Sciatic nerve (tissue), 2 donors: ENCODE data around the gene OOSP4B. TPM values are rescaled to one million over a fixed set of nuclear protein-coding genes. Genes with fewer than 3 reads are reported as not detected.
"Not testable (repeated sequence)": the region's sequence is repeated elsewhere in the genome, so short reads cannot be mapped to it uniquely, and the experiment has no call there.

Experiments
- ATAC-seq: fragments of 200-7000 bp; cut with Tn5 transposase; one replicate; pipeline ENCODE4 v1.9.1; 2020; ENCODE audit warnings: mild to moderate bottlenecking, moderate library complexity
- DNase-seq: peaks from one replicate; pipeline ENCODE4 v3.0.0-alpha.2; 2020; ENCODE audit warnings: low spot score
- intact Hi-C: fragments of 100-400 bp; cut with DNase I; formaldehyde crosslinking; loops from one replicate; pipeline ENCODE4 v1.14.2; 2022
- total RNA-seq: library from RNA; stranded (reverse); fragmentation: NEBNext Ultra II Directional; extraction: Animal tissue kit (Norgen Biotek cat#: 25700); gene quantifications from one replicate; pipeline ENCODE4 v1.2.1, GENCODE V29; 2021
- donor health status: DM: no; HTN: no; CAD: no.
- donor health status: DM: no; HTN: no; CAD: no.

Gene OOSP4B
- total RNA-seq, 1 donor from 2014 or later, result not detected

DNA sequence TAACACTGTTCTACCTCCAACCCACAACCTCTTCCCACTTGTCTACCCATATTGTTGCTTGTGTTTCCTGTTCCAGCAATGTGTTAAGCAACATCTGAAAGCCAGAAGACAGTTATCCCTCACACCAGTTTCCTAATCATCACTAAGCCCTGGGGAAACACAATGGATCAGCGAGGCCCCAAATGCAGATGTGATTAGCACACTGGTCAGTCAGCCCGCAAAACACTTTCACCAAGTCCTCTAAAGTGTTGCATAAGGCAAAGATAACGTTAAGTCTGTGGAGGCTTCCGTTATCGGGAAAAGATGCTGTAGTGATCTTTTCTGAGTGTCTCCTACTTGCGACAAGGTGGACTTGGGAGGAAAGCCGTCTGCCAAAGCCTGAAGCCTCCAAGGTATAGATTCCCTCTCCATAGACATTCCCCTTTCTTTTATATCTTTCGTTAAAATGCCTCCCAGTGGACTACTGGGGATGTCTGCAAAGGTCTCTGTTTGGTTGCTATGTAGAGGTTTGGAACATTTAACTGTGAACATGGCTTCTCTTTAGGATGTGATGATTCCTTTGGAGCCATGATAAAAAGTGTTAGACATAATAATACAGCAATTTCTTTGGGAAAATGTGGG, 39.5 kb downstream of the OOSP4B start, which contains the start of gene MS4A3:
Gene MS4A3 (plus strand): TSS at position 317 of the 621 bp plus-strand sequence. CDS start 4,496 bp downstream, outside the sequence.
- intact Hi-C loops, result no loop called here
- ATAC-seq, result no peak
- no peak for DNase-seq

DNA sequence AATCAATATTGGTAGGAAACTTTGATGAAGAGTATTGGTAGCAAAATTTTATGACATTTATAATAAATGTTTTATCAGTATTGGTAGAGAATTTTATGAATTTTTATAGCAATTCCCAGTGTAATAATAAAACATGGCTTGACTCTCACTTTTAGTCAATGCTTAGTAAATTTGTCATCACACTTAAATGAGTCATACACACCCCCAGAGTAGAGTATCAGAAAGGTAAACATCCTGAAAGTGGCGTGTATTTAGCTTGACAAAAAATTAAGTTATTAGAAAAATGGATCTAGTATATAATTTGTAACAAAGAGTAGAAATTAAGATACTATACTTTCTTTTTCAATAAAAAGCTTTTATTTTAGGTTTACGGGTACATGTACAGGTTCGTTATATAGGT, 42.1 kb downstream of the OOSP4B start:
- intact Hi-C loops, result no loop called here

DNA sequence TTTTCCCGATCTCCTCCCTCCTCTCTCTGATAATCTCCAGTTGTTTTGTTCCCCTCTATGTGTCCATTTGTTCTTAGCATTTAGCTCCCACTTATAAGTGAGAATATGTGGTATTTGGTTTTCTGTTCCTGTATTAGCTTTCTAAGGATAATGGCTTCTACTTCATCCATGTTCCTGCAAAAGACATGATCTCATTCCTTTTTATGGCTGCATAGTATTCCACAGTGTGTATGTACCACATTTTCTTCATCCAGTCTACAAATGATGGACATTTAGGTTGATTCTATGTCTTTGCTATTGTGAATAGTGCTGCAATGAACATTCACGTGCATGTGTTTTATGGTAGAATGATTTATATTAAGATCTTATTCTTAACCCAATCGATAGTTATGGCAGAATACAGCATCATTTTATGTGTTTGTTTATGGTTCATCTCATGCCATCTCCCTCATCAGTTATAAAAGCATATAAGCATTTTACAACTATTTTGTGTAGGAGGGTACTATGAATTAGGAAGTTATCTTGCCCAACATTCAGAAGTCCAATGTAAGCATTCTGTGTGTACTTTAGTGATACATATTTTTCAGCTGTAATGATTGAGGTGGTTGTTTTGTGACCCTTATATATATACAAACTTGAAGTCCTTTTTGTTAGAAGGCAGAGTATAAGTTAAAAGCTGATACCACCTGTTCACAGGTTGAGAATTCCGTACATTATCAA, 42.7 kb downstream of the OOSP4B start:
- intact Hi-C loops, result no loop called here
- no peak for ATAC-seq
- no peak for DNase-seq

More for the DNA sequence above, 42.1 kb downstream of the OOSP4B start:
- no peak for ATAC-seq
- no peak for DNase-seq

DNA sequence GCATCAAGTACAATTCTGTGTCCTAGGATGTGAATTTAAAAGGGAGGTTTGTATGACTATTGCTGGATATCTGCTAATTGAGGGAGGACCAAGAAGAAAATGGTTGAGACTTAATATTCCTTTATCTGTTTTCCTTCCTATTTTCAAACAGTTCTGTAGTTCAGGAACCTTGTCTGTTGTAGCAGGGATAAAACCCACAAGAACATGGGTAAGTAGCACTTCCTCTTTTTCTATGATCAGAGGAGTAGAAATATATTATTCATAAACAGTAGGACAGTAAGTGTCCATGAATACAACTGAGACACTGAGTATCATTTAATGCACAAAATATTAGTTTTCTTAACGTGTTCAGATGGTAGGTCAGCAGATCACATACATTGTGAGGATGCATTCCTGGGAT, 47.1 kb downstream of the OOSP4B start:
- DNase-seq, result no peak
- intact Hi-C loops, result no loop called here
- no peak for ATAC-seq

GRCh38 chr11:60065801-60066200, 48.8 kb downstream of the OOSP4B start:
- DNase-seq, result no peak
- intact Hi-C loops, result no loop called here
- no peak for ATAC-seq

- intact Hi-C loops, result no loop called here
- DNase-seq (no peak), ATAC-seq (no peak)
Measured at GRCh38 chr11:60069450-60069849, 52.5 kb downstream of the OOSP4B start.

- ATAC-seq, intact Hi-C loops, DNase-seq: not testable (repeated sequence)
Measured at GRCh38 chr11:60071644-60072043, 54.7 kb downstream of the OOSP4B start.

GRCh38 chr11:60077216-60077817, 60.3 kb downstream of the OOSP4B start:
- no peak for DNase-seq
- ATAC-seq, result no peak
- intact Hi-C loops, result no loop called here

DNA sequence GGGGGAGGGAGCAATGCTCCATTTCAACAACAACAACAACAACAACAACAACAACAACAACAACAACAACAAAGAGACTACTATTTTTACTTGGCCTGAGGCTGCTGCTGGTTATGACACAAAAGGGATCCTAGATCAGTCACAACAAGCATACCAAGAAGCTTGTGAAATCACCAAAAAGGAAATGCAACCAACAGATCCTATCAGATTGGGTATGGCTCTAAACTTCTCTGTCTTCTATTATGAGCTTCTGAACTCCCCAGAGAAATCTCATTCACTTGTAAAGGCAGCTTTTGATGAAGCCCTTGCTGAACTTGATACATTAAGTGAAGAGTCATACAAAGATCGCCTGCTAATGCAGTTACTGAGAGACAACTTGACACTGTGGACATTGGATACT, 61.0 kb downstream of the OOSP4B start:
- ATAC-seq, result no peak
- intact Hi-C loops, result no loop called here
- no peak for DNase-seq

DNA sequence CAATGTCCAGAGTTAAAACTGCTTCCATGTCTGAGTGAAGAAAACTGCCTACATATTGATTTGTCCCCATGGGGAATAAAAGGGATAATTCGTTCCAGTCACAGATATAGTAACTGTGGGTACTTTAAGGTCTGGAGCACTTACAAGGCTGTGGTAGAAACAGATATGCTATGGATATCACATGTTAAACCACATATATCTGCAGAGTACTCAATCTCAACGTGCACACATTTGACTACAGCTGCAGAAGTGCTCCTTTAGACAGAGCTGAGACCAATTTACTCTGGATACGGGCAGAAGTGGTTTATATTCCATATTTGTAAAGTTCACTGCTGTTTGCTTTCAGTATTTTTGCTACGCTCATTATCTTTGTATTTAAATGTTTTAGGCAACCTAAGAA, 61.8 kb downstream of the OOSP4B start:
- ATAC-seq, result no peak
- intact Hi-C loops, result no loop called here
- no peak for DNase-seq

DNA sequence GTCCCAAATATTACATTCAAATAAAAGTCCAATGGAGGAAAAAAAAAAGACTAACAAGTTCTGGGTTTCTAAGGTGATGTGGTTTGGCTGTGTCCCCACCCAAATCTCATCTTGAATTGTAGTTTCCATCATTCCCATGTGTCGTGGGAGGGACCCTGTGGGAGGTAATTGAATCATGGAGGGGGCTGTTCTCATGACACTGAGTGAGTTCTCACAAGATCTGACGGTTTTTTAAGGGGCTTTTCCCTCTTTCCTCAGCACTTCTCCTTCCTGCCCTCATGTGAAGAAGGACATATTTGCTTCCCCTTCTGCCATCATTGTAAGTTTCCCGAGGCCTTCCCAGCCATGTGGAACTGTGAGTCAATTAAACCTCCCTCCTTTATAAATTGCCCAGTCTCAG, 63.6 kb downstream of the OOSP4B start:
- ATAC-seq (no peak), DNase-seq (no peak)

More for the DNA sequence above, 63.6 kb downstream of the OOSP4B start:
- intact Hi-C loops, result no loop called here

Other genes starting within 250 kb of the OOSP4B start
- 25.1 TPM for gene MRPL16, start 206.4 kb upstream of the OOSP4B start, total RNA-seq
- not detected for gene CBLIF, start 171.7 kb upstream of the OOSP4B start, total RNA-seq
- 1.3 TPM for gene TCN1, start 150.7 kb upstream of the OOSP4B start, total RNA-seq
- not detected for gene OOSP3, start 138.4 kb upstream of the OOSP4B start, total RNA-seq
- gene OOSP1, start 78.7 kb upstream of the OOSP4B start, total RNA-seq, result not detected
- gene OOSP4A, start 53.1 kb upstream of the OOSP4B start, total RNA-seq, result not detected
- not detected for gene OOSP2, start 23.2 kb downstream of the OOSP4B start, total RNA-seq
- 1.4 TPM for gene MS4A3, start 39.5 kb downstream of the OOSP4B start, total RNA-seq
- 3.1 TPM for gene MS4A2, start 71.5 kb downstream of the OOSP4B start, total RNA-seq
- gene MS4A6A, start 165.9 kb downstream of the OOSP4B start, total RNA-seq, result 87.6 TPM
- gene MS4A4E, start 226.0 kb downstream of the OOSP4B start, total RNA-seq, result 7.1 TPM